SK-N-MC (cell line): ENCODE data around the gene ZFYVE28.
"Not testable (repeated sequence)": the region's sequence is repeated elsewhere in the genome, so short reads cannot be mapped to it uniquely, and the experiment has no call there.

Source experiments
- DNase-seq: peaks from one replicate; pipeline ENCODE4 v3.0.0-alpha.2; 2011; ENCODE audit warnings: low read depth, low spot score
- H3K27ac ChIP-seq: fragments of 200-600 bp; sonication (generic); 2 replicates; pipeline ENCODE4 v1.5.1; 2016; ENCODE audit warnings: mixed run types
- H3K36me3 ChIP-seq: fragments of 200-600 bp; sonication (generic); 2 replicates; pipeline ENCODE4 v1.6.1; 2017; ENCODE audit warnings: antibody characterized with exemption, low read length, mixed read lengths; ENCODE audit not compliant: insufficient read depth
- H3K4me3 ChIP-seq: fragments of 200-600 bp; sonication (generic); 2 replicates; pipeline ENCODE4 v1.5.1; 2016
- H3K9ac ChIP-seq: fragments of 200-600 bp; sonication (generic); 2 replicates; pipeline ENCODE4 v1.8.0; 2017; ENCODE audit warnings: mixed run types, mixed read lengths; ENCODE audit not compliant: insufficient read length
- H3K9me3 ChIP-seq: fragments of 200-600 bp; sonication (generic); 2 replicates; pipeline ENCODE4 v1.6.1; 2017; ENCODE audit warnings: low read depth, mild to moderate bottlenecking, antibody characterized with exemption, low read length, moderate library complexity, mixed read lengths
- EZH2 ChIP-seq: fragments of 200-600 bp; sonication (generic); IDR thresholded peaks from one replicate; pipeline ENCODE4 v1.6.1; 2017; ENCODE audit warnings: antibody characterized with exemption
- FOXP2 ChIP-seq: optimal IDR thresholded peaks from 2 replicates; pipeline ENCODE3; 2011; ENCODE audit warnings: mild to moderate bottlenecking, moderate library complexity; ENCODE audit not compliant: insufficient read depth; ENCODE audit errors: extremely low read length, control extremely low read depth
- POLR2AphosphoS5 ChIP-seq: IDR thresholded peaks from 2 replicates; pipeline ENCODE4 v1.6.1; 2012; ENCODE audit warnings: mild to moderate bottlenecking, low read depth, low read length, borderline replicate concordance

ZFYVE28 gene

GRCh38 chr4:2384245-2384644 lies 34.2 kb downstream of the ZFYVE28 start:
- Histone ChIP-seq H3K36me3 (no peaks in the 10 kb centered on the region), H3K4me3 (no peak overlapping the region), H3K27ac (no peak overlapping the region), H3K9me3 (no peaks in the 10 kb centered on the region), H3K9ac (no peak overlapping the region)
- no peak for DNase-seq
- no peak for TF ChIP-seq EZH2
- TF ChIP-seq POLR2AphosphoS5 = no peak
- no peak for TF ChIP-seq FOXP2

- H3K27ac ChIP-seq = no peak overlapping the region
- H3K36me3 ChIP-seq = no peaks in the 10 kb centered on the region
Measured at GRCh38 chr4:2383760-2384159, 34.7 kb downstream of the ZFYVE28 start.

GRCh38 chr4:2383220-2383631 lies 35.2 kb downstream of the ZFYVE28 start:
- not testable (repeated sequence) for H3K27ac ChIP-seq, DNase-seq, H3K9ac ChIP-seq, H3K4me3 ChIP-seq, H3K36me3 ChIP-seq, H3K9me3 ChIP-seq

More at GRCh38 chr4:2383760-2384159, 34.7 kb downstream of the ZFYVE28 start:
- TF ChIP-seq FOXP2 (no peak), EZH2 (no peak), POLR2AphosphoS5 (no peak)
- Histone ChIP-seq H3K9me3 (no peaks in the 10 kb centered on the region), H3K4me3 (no peak overlapping the region), H3K9ac (no peak overlapping the region)
- DNase-seq = no peak

- H3K4me3 ChIP-seq, DNase-seq: not testable (repeated sequence)
Measured at GRCh38 chr4:2382769-2383202, 35.7 kb downstream of the ZFYVE28 start.

GRCh38 chr4:2380589-2380988 lies 37.9 kb downstream of the ZFYVE28 start:
- H3K27ac ChIP-seq, DNase-seq, H3K9ac ChIP-seq, H3K9me3 ChIP-seq, H3K36me3 ChIP-seq, H3K4me3 ChIP-seq: not testable (repeated sequence)

More at GRCh38 chr4:2382769-2383202, 35.7 kb downstream of the ZFYVE28 start:
- H3K36me3 ChIP-seq, H3K9ac ChIP-seq, H3K9me3 ChIP-seq, H3K27ac ChIP-seq: not testable (repeated sequence)

GRCh38 chr4:2378898-2379297 lies 39.5 kb downstream of the ZFYVE28 start:
- H3K27ac ChIP-seq = no peak overlapping the region
- no peak overlapping the region for H3K9ac ChIP-seq

GRCh38 chr4:2378401-2378800 lies 40.0 kb downstream of the ZFYVE28 start:
- no peaks in the 10 kb centered on the region for H3K9me3 ChIP-seq
- no peak overlapping the region for H3K4me3 ChIP-seq
- no peak for TF ChIP-seq FOXP2
- no peak for TF ChIP-seq EZH2
- TF ChIP-seq POLR2AphosphoS5 = no peak
- H3K27ac ChIP-seq = no peak overlapping the region
- DNase-seq = no peak
- no peak overlapping the region for H3K9ac ChIP-seq
- H3K36me3 ChIP-seq = no peaks in the 10 kb centered on the region

More at GRCh38 chr4:2378898-2379297, 39.5 kb downstream of the ZFYVE28 start:
- Histone ChIP-seq H3K36me3 (no peaks in the 10 kb centered on the region), H3K9me3 (no peaks in the 10 kb centered on the region), H3K4me3 (no peak overlapping the region)
- DNase-seq = no peak
- TF ChIP-seq POLR2AphosphoS5 (no peak), FOXP2 (no peak), EZH2 (no peak)

GRCh38 chr4:2377241-2377640 lies 41.2 kb downstream of the ZFYVE28 start:
- DNase-seq = no peak
- Histone ChIP-seq H3K27ac (no peak overlapping the region), H3K9ac (no peak overlapping the region), H3K4me3 (no peak overlapping the region), H3K9me3 (no peaks in the 10 kb centered on the region), H3K36me3 (no peaks in the 10 kb centered on the region)
- TF ChIP-seq POLR2AphosphoS5 (no peak), FOXP2 (no peak), EZH2 (no peak)

GRCh38 chr4:2375427-2375826 lies 43.0 kb downstream of the ZFYVE28 start:
- Histone ChIP-seq H3K9me3 (no peaks in the 10 kb centered on the region), H3K36me3 (no peaks in the 10 kb centered on the region), H3K4me3 (no peak overlapping the region), H3K9ac (no peak overlapping the region), H3K27ac (no peak overlapping the region)
- no peak for TF ChIP-seq FOXP2
- no peak for TF ChIP-seq POLR2AphosphoS5
- TF ChIP-seq EZH2 = no peak
- DNase-seq = no peak

- no peaks in the 10 kb centered on the region for H3K9me3 ChIP-seq
- H3K4me3 ChIP-seq = no peak overlapping the region
- no peaks in the 10 kb centered on the region for H3K36me3 ChIP-seq
- H3K9ac ChIP-seq = no peak overlapping the region
- TF ChIP-seq EZH2 (no peak), POLR2AphosphoS5 (no peak), FOXP2 (no peak)
- H3K27ac ChIP-seq = no peak overlapping the region
- DNase-seq = no peak
Measured at GRCh38 chr4:2373532-2373931, 44.9 kb downstream of the ZFYVE28 start.
